Measurements from ENCODE around the gene NRG4. TPM values are rescaled to one million over a fixed set of nuclear protein-coding genes. Genes with fewer than 3 reads are reported as not detected.

The NRG4 gene, protein sequence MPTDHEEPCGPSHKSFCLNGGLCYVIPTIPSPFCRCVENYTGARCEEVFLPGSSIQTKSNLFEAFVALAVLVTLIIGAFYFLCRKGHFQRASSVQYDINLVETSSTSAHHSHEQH
- under 0.01 TPM in 1 of 2 replicates, not detected in the other for total RNA-seq

DNA sequence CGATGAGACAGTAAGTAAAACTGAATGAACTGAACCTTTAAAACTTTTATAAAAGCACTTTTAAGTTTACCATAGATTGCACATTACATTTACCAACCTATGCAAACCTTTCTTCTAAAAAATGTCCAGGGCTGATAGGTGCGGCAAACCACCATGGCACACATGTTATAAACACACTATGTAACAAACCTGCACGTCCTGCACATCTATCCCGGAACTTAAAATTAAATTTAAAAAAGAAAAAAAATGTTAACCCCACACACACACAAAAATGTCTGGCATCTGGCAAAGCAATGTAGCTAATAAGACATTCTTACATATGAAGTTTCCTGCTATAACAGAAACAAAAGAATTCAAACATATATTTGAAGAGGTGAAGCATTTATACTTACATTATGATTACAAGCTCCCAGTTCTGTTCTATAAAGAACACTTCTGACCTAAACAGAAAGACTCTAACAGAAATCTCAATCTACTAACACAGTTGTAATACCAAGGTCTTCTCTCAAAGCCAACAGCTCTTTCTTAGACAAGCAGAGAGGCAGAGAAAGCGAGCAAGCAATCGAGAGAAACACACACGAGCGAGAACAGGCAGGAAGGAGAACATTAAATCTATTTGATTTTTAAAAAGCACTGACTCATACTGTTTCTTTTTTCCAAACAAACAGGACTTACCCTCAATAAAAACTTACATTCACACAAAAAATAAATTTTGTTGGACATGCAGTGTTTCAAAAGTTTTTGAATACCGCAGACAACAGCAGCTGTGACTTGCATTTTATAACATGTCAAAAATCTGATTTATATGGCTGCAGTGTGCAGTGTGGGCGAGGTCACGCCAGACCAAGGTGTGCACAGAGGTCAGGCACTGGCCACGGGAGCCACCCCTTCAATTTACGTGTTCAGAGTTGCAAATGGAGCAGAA, at the start of gene NRG4:
NRG4 (minus strand) TSS at position 798 of the 925 bp plus-strand sequence. CDS start 1,194 bp downstream, outside the sequence.

DNA sequence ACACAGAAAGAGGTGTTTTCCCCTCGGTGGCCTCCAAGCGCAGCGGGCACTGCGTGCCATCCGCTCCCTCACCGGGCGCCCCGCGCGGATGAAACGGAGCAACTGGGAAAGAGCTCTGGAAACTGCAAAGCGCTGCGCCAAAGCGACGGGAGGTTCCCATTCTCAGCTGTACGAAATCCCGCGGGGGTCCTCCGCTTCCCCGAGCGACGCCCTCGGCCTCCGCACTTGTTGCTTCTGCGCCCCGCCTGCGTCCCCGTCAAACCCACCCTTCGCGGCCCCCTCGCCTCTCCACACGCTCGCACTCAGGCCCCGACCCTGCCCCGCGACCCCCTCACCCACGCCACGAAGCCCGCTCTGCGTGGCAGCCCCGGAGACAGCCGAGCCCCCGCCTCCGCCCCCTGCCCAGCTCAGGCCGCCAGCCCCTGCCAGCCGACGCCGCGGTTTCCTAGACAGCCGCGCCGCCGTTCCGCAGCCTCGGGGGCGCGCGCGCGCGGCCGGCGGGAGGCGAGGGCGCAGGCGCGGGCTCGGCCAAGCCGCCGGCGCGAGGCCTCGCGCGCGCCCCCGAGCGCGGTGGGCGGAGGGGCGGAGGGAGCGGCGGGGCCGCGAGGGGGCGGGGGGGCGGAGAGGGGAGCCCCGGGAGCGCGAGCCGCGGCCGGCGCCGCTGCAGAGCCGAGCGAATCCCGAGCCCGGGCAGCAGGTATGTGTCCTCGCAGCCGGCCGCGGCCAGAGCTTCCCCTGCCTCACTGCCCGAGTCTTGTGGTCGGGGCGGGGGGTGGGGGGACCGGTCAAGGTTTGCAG, 47.3 kb upstream of the NRG4 start, which contains the start of gene TMEM266:
TMEM266 (plus strand) TSS at position 666 of the 798 bp plus-strand sequence. CDS start 74,279 bp downstream, outside the sequence.

DNA sequence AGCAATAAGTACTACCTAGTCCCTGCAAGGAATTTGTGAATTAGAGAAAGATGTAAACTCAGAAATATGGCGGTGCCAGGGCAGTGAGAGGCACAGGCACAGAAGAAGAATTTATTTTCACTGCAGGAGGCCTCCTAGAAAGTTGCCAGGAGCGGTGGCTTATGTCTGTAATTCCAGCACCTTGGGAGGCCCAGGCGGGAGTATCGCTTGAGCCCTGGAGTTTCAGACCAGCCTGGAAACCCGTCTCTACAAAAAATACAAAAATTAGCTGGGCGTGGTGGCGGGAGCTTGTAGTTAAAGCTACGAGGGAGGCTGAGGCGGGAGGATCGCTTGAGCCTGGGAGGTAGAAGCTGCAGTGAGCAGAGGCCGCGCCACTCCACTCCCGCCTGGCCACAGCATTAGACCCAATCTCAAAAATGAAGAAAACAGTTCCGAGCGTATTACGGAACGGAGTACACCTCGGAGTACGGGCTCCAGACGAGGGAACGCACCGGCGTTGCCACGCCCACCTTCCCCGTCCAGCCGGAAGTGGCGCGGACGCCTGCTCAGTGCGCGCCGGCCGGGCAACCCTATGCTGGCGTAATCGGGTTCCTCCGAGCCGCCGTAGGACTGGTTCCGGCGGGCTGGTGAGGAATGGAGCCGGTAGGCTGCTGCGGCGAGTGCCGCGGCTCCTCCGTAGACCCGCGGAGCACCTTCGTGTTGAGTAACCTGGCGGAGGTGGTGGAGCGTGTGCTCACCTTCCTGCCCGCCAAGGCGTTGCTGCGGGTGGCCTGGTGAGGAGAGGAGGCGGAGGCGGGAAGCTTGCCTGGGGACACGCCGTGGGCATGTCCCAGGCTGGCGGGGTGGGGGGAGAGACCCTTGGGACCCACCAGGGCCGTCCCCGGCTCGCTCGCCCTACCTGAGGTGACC, 108.6 kb downstream of the NRG4 start, which contains the start of gene FBXO22:
FBXO22 (plus strand) TSS at position 548 of the 909 bp plus-strand sequence; CDS start at position 634, 86 bp downstream.

Other genes starting within 250 kb of the NRG4 start
- gene UBE2Q2, start 169.0 kb downstream of the NRG4 start, total RNA-seq = 27.9 and 37.1 TPM in 2 replicates
- 14.6 and 19.9 TPM in 2 replicates for gene FBXO22, start 108.5 kb downstream of the NRG4 start, total RNA-seq
- 0.82 TPM in 1 of 2 replicates, not detected in the other for gene TMEM266, start 47.6 kb upstream of the NRG4 start, total RNA-seq

Measured in pericardium fibroblast (primary cell).